K562 (cell line): Measurements from ENCODE around the gene CXCL1. TPM values are rescaled to one million over a fixed set of nuclear protein-coding genes. Genes with fewer than 3 reads are reported as not detected.

Source experiments
- ESRRB ChIP-seq: fragments of 250-450 bp; sonication (Bioruptor Pico); IDR thresholded peaks from 2 replicates; pipeline ENCODE4 v1.5.0; 2020; ENCODE audit warnings: mild to moderate bottlenecking, moderate library complexity, borderline replicate concordance
- FOXA1 ChIP-seq: fragments of 450-650 bp; IDR thresholded peaks from 2 replicates; pipeline ENCODE4 v1.6.1; 2016; ENCODE audit warnings: mild to moderate bottlenecking, borderline replicate concordance
- HMG20B ChIP-seq: fragments of 250-450 bp; sonication (Bioruptor Pico); IDR thresholded peaks from 2 replicates; pipeline ENCODE4 v1.5.0; 2021; ENCODE audit warnings: mild to moderate bottlenecking
- IRF2 ChIP-seq: sonication (generic); formaldehyde crosslinking; IDR thresholded peaks from 2 replicates; pipeline ENCODE4 v1.8.1; 2022; ENCODE audit warnings: mild to moderate bottlenecking, missing genetic modification reagents
- KDM5B ChIP-seq: fragments of 200-600 bp; sonication (generic); IDR thresholded peaks from 2 replicates; pipeline ENCODE4 v1.6.1; 2012; ENCODE audit warnings: low read depth, mild to moderate bottlenecking, moderate library complexity, low read length, control low read depth, inconsistent platforms; ENCODE audit not compliant: insufficient replicate concordance
- MNT ChIP-seq, 2 experiments: fragments of 450-650 bp; conservative IDR thresholded peaks; 2 replicates each; pipeline ENCODE4 v1.6.1; 2017; ENCODE audit warnings: mild to moderate bottlenecking in 2 of 2, moderate library complexity in 2 of 2
- NFXL1 ChIP-seq: fragments of 450-650 bp; formaldehyde crosslinking; IDR thresholded peaks from 2 replicates; pipeline ENCODE4 v1.4.0; 2021; ENCODE audit warnings: mild to moderate bottlenecking
- RUNX1 ChIP-seq: sonication (generic); IDR thresholded peaks from 2 replicates; pipeline ENCODE4 v1.6.1; 2016; ENCODE audit warnings: antibody characterized with exemption, low read depth
- TCFL5 ChIP-seq: fragments of 250-450 bp; sonication (Bioruptor Pico); conservative IDR thresholded peaks from 2 replicates; pipeline ENCODE4 v1.6.1; 2021; ENCODE audit warnings: mild to moderate bottlenecking, moderate library complexity, matching md5 sums
- ZFX ChIP-seq: sonication (generic); formaldehyde crosslinking; IDR thresholded peaks from 2 replicates; pipeline ENCODE4 v1.8.0; 2022; ENCODE audit warnings: mild to moderate bottlenecking, missing genetic modification reagents, moderate library complexity
- polyA plus RNA-seq, 8 experiments: library from polyadenylated mRNA; depleted of rRNA in 4 of 8; stranded (reverse) in 5 of 8; unstranded in 3 of 8; fragments of >200 nt; fragmentation: Nextera tagmentation in 2 of 8; fragmentation: Illumina TruSeq in 1 of 8; extraction: Ambion mirVana in 2 of 8; extraction: Trizol in 1 of 8; gene quantifications; 2 replicates each; pipeline versions ENCODE4 v1.2.1 to v1.2.3, GENCODE V29; 2011 to 2014; ENCODE audit warnings: inconsistent platforms in 1 of 8, missing spikeins in 1 of 8
- total RNA-seq, 7 experiments: library from RNA; depleted of rRNA in 6 of 7; stranded (reverse); fragments of >200 nt in 6 of 7; fragmentation: Illumina TruSeq in 2 of 7; extraction: Trizol in 2 of 7; gene quantifications; 2 replicates each; pipeline versions ENCODE4 v1.2.1 to v1.2.3, GENCODE V29; 2011 to 2021; ENCODE audit warnings: low replicate concordance in 1 of 7
- TF ChIP-seq, protein P1 (sequence below), 2 experiments: fragments of 450-650 bp; IDR thresholded peaks; 2 replicates each; pipeline ENCODE4 v1.6.1; 2016; ENCODE audit warnings: mild to moderate bottlenecking in 2 of 2, borderline replicate concordance in 1 of 2, low read depth in 1 of 2, moderate library complexity in 1 of 2
- TF ChIP-seq, protein P2 (sequence below): conservative IDR thresholded peaks from 2 replicates; pipeline ENCODE4 v1.6.1; 2011; ENCODE audit warnings: low read depth, mild to moderate bottlenecking, low read length; ENCODE audit not compliant: control insufficient read depth

The CXCL1 gene
- total and polyA plus RNA-seq, 9 of the 15 experiments (the other 6 are each of a cell fraction or from before 2014, with no cell fraction given) = 0.07 to 2.2 (median 0.32) TPM; not detected in 3

GRCh38 chr4:73832651-73833237 lies 36.4 kb upstream of the CXCL1 start (continued):
- TF ChIP-seq KDM5B = no peak
- TF ChIP-seq, protein P1, sequence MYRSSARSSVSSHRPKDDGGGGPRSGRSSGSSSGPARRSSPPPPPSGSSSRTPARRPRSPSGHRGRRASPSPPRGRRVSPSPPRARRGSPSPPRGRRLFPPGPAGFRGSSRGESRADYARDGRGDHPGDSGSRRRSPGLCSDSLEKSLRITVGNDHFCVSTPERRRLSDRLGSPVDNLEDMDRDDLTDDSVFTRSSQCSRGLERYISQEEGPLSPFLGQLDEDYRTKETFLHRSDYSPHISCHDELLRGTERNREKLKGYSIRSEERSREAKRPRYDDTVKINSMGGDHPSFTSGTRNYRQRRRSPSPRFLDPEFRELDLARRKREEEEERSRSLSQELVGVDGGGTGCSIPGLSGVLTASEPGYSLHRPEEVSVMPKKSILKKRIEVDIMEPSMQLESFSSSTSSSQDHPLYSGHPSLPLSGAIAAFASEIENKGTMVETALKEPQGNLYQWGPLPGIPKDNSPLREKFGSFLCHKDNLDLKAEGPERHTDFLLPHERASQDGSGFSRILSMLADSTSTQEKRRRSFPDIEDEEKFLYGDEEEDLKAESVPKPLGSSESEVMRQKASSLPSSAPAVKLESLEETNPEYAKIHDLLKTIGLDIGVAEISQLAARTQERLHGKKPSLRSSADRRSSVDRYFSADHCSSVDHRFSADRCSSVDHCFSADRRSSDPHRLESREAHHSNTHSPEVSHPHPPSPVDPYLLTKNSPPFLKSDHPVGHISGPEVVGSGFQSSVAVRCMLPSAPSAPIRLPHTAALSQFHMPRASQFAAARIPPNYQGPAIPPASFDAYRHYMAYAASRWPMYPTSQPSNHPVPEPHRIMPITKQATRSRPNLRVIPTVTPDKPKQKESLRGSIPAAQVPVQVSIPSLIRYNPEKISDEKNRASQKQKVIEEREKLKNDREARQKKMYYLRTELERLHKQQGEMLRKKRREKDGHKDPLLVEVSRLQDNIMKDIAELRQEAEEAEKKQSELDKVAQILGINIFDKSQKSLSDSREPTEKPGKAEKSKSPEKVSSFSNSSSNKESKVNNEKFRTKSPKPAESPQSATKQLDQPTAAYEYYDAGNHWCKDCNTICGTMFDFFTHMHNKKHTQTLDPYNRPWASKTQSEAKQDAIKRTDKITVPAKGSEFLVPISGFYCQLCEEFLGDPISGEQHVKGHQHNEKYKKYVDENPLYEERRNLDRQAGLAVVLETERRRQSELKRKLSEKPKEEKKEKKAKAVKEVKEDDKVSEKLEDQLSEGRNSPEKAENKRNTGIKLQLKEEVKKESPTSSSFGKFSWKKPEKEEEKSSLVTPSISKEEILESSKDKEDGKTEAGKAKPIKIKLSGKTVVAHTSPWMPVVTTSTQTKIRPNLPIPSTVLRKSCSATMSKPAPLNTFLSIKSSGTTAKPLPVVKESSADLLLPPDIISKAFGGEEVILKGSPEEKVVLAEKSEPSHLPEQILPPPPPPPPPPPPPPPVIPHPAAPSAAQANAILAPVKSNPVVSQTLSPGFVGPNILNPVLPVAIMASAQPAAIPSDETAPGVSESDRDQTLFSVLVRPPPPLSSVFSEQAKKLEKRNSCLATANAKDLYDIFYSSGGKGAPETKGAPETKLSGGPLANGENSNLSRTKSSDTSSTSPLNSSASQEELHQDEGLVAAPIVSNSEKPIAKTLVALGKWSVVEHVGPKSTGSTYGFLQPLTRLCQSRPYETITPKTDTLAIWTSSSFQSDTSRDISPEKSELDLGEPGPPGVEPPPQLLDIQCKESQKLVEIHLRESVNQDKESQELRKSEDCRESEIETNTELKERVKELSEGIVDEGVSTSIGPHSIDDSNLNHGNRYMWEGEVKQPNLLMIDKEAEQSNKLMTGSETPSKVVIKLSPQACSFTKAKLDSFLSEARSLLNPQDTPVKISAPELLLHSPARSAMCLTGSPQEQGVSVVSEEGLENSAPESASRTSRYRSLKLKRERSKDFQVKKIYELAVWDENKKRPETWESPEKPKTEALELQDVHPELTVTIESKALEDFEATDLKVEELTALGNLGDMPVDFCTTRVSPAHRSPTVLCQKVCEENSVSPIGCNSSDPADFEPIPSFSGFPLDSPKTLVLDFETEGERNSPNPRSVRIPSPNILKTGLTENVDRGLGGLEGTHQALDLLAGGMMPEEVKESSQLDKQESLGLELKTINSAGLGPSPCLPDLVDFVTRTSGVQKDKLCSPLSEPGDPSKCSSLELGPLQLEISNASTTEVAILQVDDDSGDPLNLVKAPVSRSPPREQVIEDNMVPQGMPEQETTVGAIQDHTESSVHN (IDR thresholded peaks at IDR 0.05; ENCODE audit: borderline replicate concordance in 1 of 2, low read depth in 1 of 2) = peak in 1 of 2 experiments; percentile 77; a peak in 2 of 4 replicates
- TF ChIP-seq, protein P2, sequence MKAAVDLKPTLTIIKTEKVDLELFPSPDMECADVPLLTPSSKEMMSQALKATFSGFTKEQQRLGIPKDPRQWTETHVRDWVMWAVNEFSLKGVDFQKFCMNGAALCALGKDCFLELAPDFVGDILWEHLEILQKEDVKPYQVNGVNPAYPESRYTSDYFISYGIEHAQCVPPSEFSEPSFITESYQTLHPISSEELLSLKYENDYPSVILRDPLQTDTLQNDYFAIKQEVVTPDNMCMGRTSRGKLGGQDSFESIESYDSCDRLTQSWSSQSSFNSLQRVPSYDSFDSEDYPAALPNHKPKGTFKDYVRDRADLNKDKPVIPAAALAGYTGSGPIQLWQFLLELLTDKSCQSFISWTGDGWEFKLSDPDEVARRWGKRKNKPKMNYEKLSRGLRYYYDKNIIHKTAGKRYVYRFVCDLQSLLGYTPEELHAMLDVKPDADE = no peak
- peak in 1 of 2 experiments; percentile 46; a peak in 1 of 4 replicates for TF ChIP-seq MNT (conservative IDR thresholded peaks at IDR 0.05)
- no peak for TF ChIP-seq FOXA1
- no peak for TF ChIP-seq NFXL1 (CRISPR knock-in tag)
- no peak for TF ChIP-seq IRF2
- TF ChIP-seq ESRRB = no peak
- TF ChIP-seq RUNX1 = no peak
- peak; percentile 24; the same call in 1 of the 2 replicates for TF ChIP-seq ZFX (CRISPR knock-in tag)
- no peak for TF ChIP-seq HMG20B
- no peak for TF ChIP-seq TCFL5 (CRISPR knock-in tag)
